ENCODE results near the gene OSBPL2.

Gene OSBPL2

DNA sequence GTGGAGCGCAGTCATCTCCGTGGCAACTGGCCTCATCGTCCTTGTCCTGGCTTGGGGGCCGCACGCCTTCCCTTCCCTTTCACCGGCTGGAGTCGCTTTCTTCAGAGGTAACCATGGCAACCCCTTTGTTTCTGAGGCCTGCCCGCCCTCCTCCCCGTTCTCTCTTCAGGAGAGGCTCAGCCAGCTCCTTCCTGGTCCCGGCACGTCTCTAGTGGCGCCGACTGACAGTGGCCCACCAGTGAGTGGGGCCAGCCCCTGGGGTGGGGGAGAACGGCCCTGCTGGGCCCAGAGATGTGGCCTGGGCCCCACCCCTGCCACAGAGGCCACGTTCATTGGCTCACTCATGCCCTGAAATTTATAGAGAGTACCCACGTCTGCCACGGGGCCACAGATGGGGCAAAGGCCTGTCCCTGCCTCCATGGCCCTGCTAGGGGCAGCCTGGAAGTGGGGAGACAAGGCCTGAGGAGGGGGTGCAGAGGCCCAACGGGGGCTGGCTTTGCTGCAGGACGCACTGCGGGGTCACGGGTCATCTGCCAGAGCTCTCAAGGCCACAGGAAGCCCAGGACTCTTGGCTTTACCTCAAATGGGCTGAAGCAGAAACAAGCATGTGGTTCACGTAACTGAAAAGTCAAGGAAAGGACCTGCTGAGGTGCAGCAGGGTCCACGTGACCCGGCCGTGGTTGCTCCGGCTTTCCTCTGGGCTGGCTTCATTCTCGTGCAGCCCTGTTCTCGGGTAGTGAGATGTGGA lies 1.4 kb upstream of the OSBPL2 start:
- DNase-seq: no peak

GRCh38 chr20:62237514-62237800 lies 864 bp upstream of the OSBPL2 start:
- DNase-seq: no peak

DNA sequence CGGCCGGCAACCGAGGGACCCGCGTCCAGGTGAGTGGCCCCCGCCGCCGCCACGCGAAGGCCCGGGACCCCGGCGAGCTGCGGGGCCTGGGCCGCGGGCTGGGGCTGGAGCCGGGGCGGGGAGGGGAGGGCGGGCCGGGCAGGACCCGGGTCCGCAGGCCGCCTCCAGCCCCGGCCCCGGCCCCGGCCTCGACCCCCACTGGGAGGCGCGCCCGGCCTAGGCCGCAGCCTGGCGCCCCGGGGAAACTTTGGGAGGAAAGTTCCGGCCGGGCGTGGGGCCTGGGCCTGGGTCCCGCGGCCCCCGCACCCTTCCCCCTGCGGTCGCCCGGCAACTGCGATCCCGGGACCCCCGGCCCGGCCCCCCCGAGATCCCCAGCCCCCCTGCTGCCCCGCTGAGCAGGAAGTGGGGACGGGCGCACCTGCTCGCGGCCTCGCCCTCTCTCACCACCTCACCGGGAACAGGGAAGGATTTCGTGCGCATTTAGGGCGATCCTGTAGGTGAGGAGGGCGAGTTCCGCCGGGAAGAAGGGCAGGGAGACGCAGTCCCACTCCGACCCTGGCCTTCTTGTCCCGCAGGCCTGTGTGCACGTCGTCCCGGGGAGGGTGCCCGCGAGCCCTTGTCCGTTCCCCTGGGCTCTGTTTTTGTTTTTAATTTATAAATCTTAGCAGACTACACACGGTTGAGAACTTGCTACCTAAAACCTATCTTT lies 402 bp downstream of the OSBPL2 start:
- peak in 1 of 2 donors; percentile 12 for DNase-seq

GRCh38 chr20:62239278-62239879 lies 1.1 kb downstream of the OSBPL2 start:
- DNase-seq: no peak

- DNase-seq: no peak
Measured at GRCh38 chr20:62240020-62240685, 1.8 kb downstream of the OSBPL2 start.

GRCh38 chr20:62241506-62241905 lies 3.2 kb downstream of the OSBPL2 start:
- DNase-seq: no peak

DNA sequence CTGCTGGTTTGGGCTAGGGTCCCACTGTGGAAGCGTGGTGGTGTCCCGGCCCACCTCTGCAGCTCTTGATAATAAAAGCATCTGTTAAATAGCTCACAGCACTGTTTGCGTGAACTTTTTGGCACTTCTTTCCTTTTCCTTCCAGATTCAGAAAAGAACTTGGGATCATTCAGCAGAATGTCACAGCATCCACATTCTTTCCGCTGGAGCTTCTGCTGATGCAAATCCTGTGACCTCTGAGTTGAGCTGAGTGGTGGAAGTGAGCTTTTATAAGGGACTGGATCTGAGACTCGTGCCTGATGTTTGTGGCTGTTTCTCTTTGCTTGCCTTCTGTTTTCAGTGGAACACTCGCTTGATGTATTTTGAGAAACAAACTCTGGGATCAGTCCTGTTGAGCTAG lies 3.9 kb downstream of the OSBPL2 start:
- DNase-seq: no peak

- no peak for DNase-seq
Measured at GRCh38 chr20:62243106-62243505, 4.8 kb downstream of the OSBPL2 start.

DNA sequence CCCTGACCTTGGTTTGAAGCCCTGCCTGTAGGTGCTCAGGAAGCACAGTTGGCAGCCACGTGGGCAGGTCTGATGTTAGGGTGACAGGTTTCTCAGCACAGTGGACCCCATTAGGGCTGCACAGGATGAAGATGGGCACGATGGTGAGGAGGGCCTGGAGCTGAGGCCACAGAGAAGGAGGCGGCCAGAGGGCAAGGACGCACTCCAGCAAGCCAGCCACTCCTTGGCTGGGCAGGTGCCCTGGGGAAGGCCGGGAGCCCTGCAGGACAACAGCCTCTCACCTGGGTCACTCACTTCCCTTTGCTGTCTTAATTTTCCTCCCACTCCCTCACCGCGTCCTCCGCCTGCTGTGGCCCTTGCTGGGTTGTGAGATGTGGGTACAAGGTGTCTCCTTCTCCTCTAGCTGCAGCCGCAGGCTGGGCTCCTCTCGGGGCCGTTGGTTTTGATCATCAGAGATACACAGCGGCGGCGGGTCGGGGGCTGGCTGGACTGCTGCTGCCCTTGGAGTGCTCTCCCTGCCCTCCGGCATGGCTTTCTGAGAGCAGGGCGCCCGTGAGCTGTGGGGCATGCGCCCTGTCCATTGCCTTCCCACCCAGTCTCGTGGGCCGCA lies 5.7 kb downstream of the OSBPL2 start:
- no peak for DNase-seq

- no peak for DNase-seq
Measured at GRCh38 chr20:62244644-62245108, 6.4 kb downstream of the OSBPL2 start.

DNA sequence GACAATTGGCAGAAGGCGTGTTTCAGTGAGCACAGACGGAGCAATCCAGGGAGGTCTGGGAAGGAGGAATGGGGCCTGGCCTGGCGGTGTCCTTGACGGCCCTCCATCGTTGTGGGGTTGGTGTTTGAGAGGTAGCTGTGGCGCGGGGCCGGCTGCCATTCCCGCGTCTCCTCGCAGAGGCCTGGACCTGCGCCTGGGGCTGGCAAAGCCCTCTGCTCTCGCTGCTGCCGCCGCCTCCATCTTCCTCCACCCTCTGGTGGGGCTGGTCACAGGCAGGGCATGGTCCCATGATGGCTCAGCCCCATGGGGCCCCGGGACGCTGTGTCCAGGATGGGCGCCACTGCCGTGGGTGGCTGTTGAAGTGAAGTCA lies 7.6 kb downstream of the OSBPL2 start:
- DNase-seq: no peak

- no peak for DNase-seq
Measured at GRCh38 chr20:62246431-62246830, 8.1 kb downstream of the OSBPL2 start.

DNA sequence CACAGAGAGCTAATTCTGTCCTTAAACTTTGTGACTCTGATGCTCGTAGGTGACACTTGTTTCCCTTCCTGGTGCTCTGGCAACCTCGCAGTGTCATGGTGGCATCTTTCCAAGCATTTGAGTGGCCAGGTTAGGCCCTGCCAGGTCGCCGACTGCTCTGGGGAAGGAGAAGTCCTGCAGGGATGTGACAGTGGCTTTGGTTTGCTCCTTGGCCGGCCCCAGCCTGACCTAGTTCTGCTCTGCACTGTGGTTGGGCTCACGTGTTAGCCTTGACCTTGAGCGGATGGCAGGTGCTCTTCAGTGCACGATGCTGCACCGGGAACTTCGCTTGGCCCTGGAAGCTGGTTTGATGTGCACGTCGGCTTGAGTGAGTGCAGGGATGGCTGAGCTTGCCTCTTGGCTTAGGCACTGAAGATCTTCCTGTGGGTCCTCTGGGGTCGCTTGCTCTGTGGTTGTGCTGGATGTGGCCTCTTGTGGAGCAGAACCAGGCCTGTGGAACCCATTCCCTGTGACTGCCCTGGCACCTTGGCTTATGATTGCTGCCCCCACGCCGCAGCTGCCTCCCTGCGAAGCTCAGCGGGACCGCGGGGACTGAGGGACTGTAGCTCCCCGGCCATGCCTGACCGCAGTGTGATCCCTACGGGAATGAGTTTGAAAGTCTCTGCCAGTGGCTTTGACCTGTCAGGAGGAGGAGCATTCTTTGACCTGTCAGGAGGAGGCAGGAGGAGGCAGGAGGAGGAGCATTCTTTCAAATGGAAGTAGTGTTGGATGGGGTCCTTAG lies 8.7 kb downstream of the OSBPL2 start:
- no peak for DNase-seq

DNA sequence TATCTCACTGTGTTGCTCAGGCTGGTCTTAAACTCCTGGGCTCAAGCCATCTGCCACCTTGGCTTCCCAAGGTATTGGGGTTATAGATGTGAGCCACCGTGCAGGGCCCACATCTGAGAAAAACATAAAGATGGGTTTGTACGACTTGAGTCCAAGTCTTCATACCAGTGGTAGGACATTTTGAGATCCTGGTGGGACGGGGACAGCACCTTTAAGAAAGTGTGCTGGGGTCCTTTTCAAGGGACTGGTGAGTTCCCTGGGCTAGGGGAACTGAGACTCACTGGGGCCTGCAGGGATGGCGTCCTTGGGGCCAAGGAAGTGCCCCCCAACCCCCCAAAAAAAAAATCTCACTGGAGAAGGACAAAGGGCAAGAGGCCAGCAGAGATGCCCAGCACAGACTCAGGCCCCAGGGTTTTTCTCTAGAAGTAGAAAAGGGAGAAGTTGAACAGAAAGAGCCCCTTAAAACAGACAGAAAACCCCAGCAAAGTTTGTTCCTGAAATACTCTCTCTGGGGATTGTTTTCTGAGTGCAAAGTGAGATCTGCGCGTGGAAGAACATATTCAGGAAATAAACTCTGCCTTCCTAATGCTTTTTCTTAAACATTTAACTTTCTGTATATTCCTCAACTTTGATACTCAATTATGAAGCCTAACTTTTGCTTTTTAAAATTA lies 10.7 kb downstream of the OSBPL2 start:
- no peak for DNase-seq

GRCh38 chr20:62252342-62252966 lies 14.1 kb downstream of the OSBPL2 start:
- DNase-seq: no peak

DNA sequence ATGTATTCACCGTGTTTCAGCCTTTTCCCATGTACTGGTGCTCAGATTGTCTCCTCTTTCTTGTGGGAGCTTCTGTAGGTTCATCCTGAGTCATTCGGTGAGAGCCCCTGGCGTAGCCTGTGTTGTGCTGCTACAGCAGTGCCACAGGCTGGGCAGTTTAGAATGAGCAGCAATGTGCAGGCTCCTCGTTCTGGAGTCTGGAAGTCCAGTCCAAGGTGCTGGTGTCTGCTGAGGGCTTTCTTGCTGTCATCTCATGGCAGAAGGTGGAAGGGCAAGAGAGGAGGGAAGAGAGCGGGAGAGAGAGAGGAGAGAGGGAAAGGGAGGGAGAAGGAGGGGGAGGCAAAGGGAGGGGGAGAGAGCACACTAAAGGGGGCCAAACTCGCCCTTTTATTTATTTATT lies 15.1 kb downstream of the OSBPL2 start:
- no peak for DNase-seq

DNA sequence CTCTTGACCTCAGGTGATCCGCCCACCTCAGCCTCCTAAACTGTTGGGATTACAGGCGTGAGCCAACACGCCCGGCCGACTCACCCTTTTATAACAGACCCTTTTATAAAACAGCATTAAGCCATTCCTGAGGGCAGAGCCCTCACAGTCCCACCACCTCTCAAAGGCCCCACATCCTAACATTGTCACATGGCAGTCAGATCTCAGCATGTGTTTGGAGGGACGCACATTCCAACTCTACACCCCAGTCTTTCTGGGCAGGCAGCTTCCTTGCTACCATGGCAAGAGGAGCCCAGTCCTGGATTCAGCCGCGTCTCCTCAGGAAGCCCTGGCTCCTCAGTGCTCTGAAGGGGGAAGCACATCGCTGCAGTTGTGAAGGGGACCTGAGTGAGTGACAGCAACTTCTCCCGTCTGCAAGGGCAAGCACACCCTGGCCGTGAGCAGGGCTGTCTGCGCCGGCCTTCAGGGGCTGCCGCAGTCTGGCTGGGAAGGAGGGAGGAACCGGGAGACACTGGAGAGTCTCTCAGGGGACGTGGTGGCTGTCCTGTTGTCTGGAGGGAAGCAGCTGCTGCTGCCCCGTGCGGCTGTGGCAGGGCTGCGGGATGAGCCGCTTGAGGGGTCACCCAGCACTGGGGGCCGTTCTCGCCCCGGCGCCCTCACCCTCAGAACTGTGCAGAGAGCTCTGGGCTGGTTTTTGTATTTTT lies 15.9 kb downstream of the OSBPL2 start:
- no peak for DNase-seq

DNA sequence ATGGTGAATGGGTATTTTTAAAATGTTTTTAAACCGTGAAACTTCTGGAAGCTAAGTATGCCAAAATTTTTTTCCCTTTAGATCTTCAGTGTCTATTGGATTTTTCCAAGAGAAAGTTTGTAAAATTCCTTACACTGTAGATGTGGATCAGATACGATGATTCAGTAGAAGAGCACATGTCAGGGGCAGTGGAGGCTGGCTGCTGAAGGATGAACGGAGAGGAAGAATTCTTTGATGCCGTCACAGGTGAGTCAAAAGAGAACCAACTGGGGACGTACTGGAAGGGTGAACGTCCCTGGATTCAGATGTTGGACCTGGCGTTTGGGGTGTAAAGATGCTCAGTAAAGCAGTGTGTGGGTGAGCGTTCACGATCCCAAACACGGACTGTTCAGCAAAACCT lies 17.7 kb downstream of the OSBPL2 start:
- DNase-seq: no peak

- DNase-seq: no peak
Measured at GRCh38 chr20:62258499-62259293, 20.4 kb downstream of the OSBPL2 start.

DNA sequence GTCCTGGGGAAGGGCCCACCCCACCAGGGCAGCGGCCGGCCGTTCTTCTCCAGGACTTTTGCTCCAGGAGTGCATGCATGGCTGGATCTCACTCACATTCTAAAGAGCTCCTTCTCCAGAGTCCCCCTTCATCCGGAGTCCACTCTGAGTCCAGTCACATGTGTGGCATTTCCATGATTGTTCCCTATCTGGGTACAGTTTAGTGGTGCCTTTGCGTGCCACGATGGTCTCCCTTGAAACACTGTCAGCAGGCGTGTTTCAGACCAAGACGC lies 20.9 kb downstream of the OSBPL2 start:
- DNase-seq: no peak
